AG04449 (cell line): Measurements from ENCODE around the gene EVL.

Experiments used
- CTCF ChIA-PET: fragments of 350-600 bp; formaldehyde crosslinking; extraction: SDS; loops from one replicate; lab custom pipeline; 2021; ENCODE audit warnings: antibody characterized with exemption; lab: Yijun Ruan, JAX
- POLR2A ChIA-PET: fragments of 400-600, 350-600 bp; formaldehyde crosslinking; extraction: SDS; loops from one replicate; lab custom pipeline; 2020; ENCODE audit warnings: antibody characterized with exemption, inconsistent platforms; lab: Yijun Ruan, JAX
- DNase-seq: peaks from one replicate; pipeline ENCODE4 v3.0.0-alpha.2; 2010; ENCODE audit warnings: low read depth, low spot score
- H3K4me3 ChIP-seq: 2 replicates; pipeline ENCODE4 v1.5.1; 2011; ENCODE audit warnings: low read depth, mild to moderate bottlenecking, control low read depth, low read length
- CTCF ChIP-seq: IDR thresholded peaks from one replicate; pipeline ENCODE4 v1.5.1; 2011; ENCODE audit warnings: mild to moderate bottlenecking, moderate library complexity, low read length, control low read depth, inconsistent platforms; ENCODE audit not compliant: insufficient read depth; ENCODE audit errors: missing control alignments

The EVL gene

GRCh38 chr14:100076133-100076532, 10.9 kb downstream of the EVL start:
- CTCF ChIA-PET = interaction anchor here (0.8 to 4.1 kb wide), 4 partner anchors 8 to 79 kb away, joined by 3 to 15 read pairs (median 4); no protein-coding TSS in a partner anchor
- TF ChIP-seq CTCF = peak; percentile 9
- DNase-seq = no peak
- no peak overlapping the region for H3K4me3 ChIP-seq
- POLR2A ChIA-PET = no interaction called here

GRCh38 chr14:100076606-100077005, 11.4 kb downstream of the EVL start:
- peak; percentile 24 for DNase-seq
- no peak overlapping the region for H3K4me3 ChIP-seq
- TF ChIP-seq CTCF = no peak
- POLR2A ChIA-PET = no interaction called here
- CTCF ChIA-PET = interaction anchor here (0.9 to 4.1 kb wide), 3 partner anchors 7 to 23 kb away, joined by 3 to 15 read pairs (median 3); no protein-coding TSS in a partner anchor

DNA sequence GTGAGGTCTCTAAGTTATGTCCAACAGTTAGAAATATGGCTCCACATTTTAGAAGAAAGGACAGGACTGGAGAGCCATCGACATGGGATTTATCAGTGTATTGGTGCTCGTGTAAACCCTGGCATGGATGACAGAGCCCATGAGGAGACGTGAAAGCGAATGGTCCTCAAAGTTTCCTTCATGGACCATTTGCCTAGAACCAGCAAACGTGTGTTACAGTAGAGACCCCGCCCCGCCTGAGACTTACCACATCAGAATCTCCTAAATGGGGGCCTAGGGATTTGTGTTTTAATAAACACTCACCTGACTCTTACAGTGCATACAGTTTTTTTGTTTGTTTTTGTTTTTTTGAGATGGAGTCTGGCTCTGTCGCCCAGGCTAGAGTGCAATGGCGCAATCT, 12.2 kb downstream of the EVL start:
- CTCF ChIA-PET = interaction anchor here (0.9 to 3.1 kb wide), 2 partner anchors 8 to 19 kb away, joined by 3 to 12 read pairs; no protein-coding TSS in a partner anchor
- H3K4me3 ChIP-seq = no peak overlapping the region
- DNase-seq = no peak
- POLR2A ChIA-PET = no interaction called here
- TF ChIP-seq CTCF = no peak

- CTCF ChIA-PET = interaction anchor here (1.1 to 5.4 kb wide), 6 partner anchors 9 to 115 kb away, joined by 3 to 39 read pairs (median 6); no protein-coding TSS in a partner anchor
These were observed 13.1 kb downstream of the EVL start for GRCh38 chr14:100078216-100078803.

DNA sequence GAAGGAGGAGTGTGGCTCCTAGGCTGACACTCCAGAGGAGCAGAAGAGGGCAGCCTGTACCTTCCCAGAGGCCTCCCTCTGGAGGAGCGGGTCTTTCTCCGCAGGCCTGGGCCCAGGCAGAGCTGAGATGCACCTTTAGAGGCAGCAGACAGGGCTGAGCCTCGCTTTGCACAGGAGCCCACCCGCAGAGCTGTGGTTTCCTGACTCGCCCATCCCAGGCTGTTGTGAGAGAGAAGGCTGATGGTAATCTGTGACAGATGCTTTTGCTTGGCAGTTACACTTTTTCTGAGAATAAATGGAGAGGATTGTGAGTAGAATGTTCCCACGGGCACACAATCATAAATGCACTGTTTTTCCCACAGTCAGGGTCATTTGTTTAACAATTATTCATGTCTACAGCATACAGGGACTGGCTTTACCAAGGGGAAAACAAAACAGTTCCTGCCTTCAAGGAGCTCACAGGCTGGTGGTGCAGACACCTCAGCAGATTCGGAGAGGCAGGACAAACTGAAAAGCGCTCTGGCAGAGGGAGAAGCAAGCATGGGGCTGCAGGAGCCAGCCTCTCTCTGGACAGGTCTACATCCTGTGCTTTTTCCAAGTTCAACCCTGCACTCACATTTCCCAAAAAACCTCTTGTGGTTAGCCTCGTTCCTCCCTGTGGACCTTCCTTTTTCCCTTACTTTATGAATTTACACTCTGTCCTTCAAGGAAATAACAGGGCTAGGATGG, 13.9 kb downstream of the EVL start:
- CTCF ChIA-PET = interaction anchor here (1.0 to 5.4 kb wide), 9 partner anchors 10 to 114 kb away, joined by 3 to 39 read pairs (median 5); partner anchors contain the start of gene EVL
- no peak overlapping the region; the same call in 1 of the 2 replicates for H3K4me3 ChIP-seq
- TF ChIP-seq CTCF = peak; percentile 21
- DNase-seq = peak; percentile 47
- POLR2A ChIA-PET = interaction anchor here (1.3 kb wide), 1 partner anchor 25 kb away, joined by 4 read pairs; no protein-coding TSS in a partner anchor

More at GRCh38 chr14:100078216-100078803, 13.1 kb downstream of the EVL start:
- no peak overlapping the region for H3K4me3 ChIP-seq
- POLR2A ChIA-PET = no interaction called here
- no peak for DNase-seq
- TF ChIP-seq CTCF = no peak

DNA sequence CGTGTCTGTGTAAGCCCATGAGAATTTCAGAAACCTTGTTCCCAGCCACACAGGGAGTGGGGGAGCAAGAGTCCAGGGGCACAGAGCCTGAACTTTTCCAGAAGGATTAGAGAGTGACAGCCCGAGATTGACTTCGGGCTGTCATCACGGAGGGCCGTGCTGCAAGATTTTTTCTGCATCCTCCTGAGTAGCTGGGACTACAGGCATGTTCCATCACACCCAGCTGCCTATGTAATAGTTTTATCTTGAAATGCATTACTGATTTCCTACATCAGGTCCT, 14.4 kb downstream of the EVL start:
- ChIA-PET POLR2A (interaction anchor here (1.3 kb wide), 1 partner anchor 25 kb away, joined by 4 read pairs; no protein-coding TSS in a partner anchor), CTCF (interaction anchor here (1.0 to 5.4 kb wide), 6 partner anchors 10 to 112 kb away, joined by 3 to 39 read pairs (median 7); partner anchors contain the start of gene EVL)
- no peak overlapping the region for H3K4me3 ChIP-seq
- DNase-seq = no peak
- TF ChIP-seq CTCF = no peak
